PFSK-1 (cell line): ENCODE measurements around the gene GALNS.

Experiments
- FOXP2 ChIP-seq: optimal IDR thresholded peaks from 2 replicates; pipeline ENCODE3; 2011; ENCODE audit warnings: borderline replicate concordance, control low read depth, inconsistent platforms; ENCODE audit not compliant: insufficient read depth; ENCODE audit errors: extremely low read length, extremely low read depth
- POLR2AphosphoS5 ChIP-seq: IDR thresholded peaks from 2 replicates; pipeline ENCODE4 v1.6.1; 2012; ENCODE audit warnings: low read depth, mild to moderate bottlenecking, control low read depth, low read length, moderate library complexity
- REST ChIP-seq, 2 experiments: IDR thresholded peaks; 2 replicates each; pipeline versions ENCODE4 v1.6.1 to v1.8.0; 2011 to 2012; ENCODE audit warnings: low read depth in 2 of 2, low read length in 2 of 2, control low read depth in 1 of 2, inconsistent platforms in 1 of 2, mild to moderate bottlenecking in 1 of 2, moderate library complexity in 1 of 2; ENCODE audit not compliant: insufficient read depth in 1 of 2
- SIN3A ChIP-seq: IDR thresholded peaks from 2 replicates; pipeline ENCODE4 v1.6.1; 2012; ENCODE audit warnings: mild to moderate bottlenecking, low read length, moderate library complexity, borderline replicate concordance; ENCODE audit not compliant: insufficient read depth
- TAF1 ChIP-seq: IDR thresholded peaks from 2 replicates; pipeline ENCODE4 v1.6.1; 2012; ENCODE audit warnings: low read length, control low read depth, borderline replicate concordance; ENCODE audit not compliant: insufficient read depth

GALNS gene

GRCh38 chr16:88903267-88903666 lies 46.5 kb upstream of the GALNS start:
- no peak for TF ChIP-seq FOXP2
- TF ChIP-seq REST (IDR thresholded peaks at IDR 0.05; ENCODE audit: insufficient read depth in 1 of 2, low read depth in 2 of 2, low read length in 2 of 2), result no peak
- TF ChIP-seq SIN3A, result no peak
- TF ChIP-seq TAF1, result no peak
- no peak for TF ChIP-seq POLR2AphosphoS5

- TF ChIP-seq REST (IDR thresholded peaks at IDR 0.05; ENCODE audit: insufficient read depth in 1 of 2, low read depth in 2 of 2, low read length in 2 of 2) (no peak), SIN3A (no peak), TAF1 (no peak), POLR2AphosphoS5 (no peak), FOXP2 (no peak)
Observed at GRCh38 chr16:88902744-88903143, 46.0 kb upstream of the GALNS start.

GRCh38 chr16:88901718-88902337 lies 45.1 kb upstream of the GALNS start:
- no peak for TF ChIP-seq REST (IDR thresholded peaks at IDR 0.05; ENCODE audit: insufficient read depth in 1 of 2, low read depth in 2 of 2, low read length in 2 of 2)
- TF ChIP-seq TAF1, result no peak
- TF ChIP-seq POLR2AphosphoS5, result no peak
- no peak for TF ChIP-seq FOXP2
- no peak for TF ChIP-seq SIN3A

- no peak for TF ChIP-seq FOXP2
- TF ChIP-seq TAF1, result no peak
- no peak for TF ChIP-seq POLR2AphosphoS5
- no peak for TF ChIP-seq SIN3A
- no peak for TF ChIP-seq REST (IDR thresholded peaks at IDR 0.05; ENCODE audit: insufficient read depth in 1 of 2, low read depth in 2 of 2, low read length in 2 of 2)
Observed at GRCh38 chr16:88900662-88901052, 43.9 kb upstream of the GALNS start.
